Vagina (tissue), 2 donors: ENCODE measurements around the gene UNC45A. TPM values are rescaled to one million over a fixed set of nuclear protein-coding genes. Genes with fewer than 3 reads are reported as not detected.
"Not testable (repeated sequence)": the region's sequence is repeated elsewhere in the genome, so short reads cannot be mapped to it uniquely, and the experiment has no call there.

Experiments
- DNase-seq, 2 donors: peaks; one replicate each; pipeline ENCODE4 v3.0.0-alpha.2; 2017; ENCODE audit errors: extremely low spot score in 2 of 2
- H3K27ac ChIP-seq: fragments of 200-600 bp; sonication (generic); one replicate; pipeline ENCODE4 v1.5.1; 2019
- H3K27me3 ChIP-seq: fragments of 200-600 bp; sonication (generic); one replicate; pipeline ENCODE4 v1.5.1; 2019
- H3K36me3 ChIP-seq, 2 donors: fragments of 200-600 bp; sonication (generic); one replicate each; pipeline ENCODE4 v1.5.1; 2017 to 2019
- H3K4me1 ChIP-seq: fragments of 200-600 bp; sonication (generic); one replicate; pipeline ENCODE4 v1.5.1; 2019
- H3K4me3 ChIP-seq, 2 donors: fragments of 200-600 bp; sonication (generic); 1 replicate in 1 of 2; 2 replicates in 1 of 2; pipeline ENCODE4 v1.5.1; 2016 to 2019
- H3K9me3 ChIP-seq: fragments of 200-600 bp; sonication (generic); one replicate; pipeline ENCODE4 v1.5.1; 2019
- POLR2A ChIP-seq, 2 donors: fragments of 450-650 bp; IDR thresholded peaks; one replicate each; pipeline ENCODE4 v1.6.1; 2017; ENCODE audit warnings: antibody characterized with exemption in 2 of 2, mild to moderate bottlenecking in 2 of 2, moderate library complexity in 2 of 2
- POLR2AphosphoS5 ChIP-seq, 2 donors: sonication (generic); formaldehyde crosslinking; IDR thresholded peaks; one replicate each; pipeline ENCODE4 v1.9.0; 2017; ENCODE audit warnings: antibody characterized with exemption in 2 of 2, mild to moderate bottlenecking in 2 of 2, low read depth in 1 of 2; ENCODE audit not compliant: insufficient read depth in 1 of 2
- intact Hi-C: fragments of 100-400 bp; cut with DNase I; formaldehyde crosslinking; loops from one replicate; pipeline ENCODE4 v1.15.1; 2023
- total RNA-seq: library from RNA; depleted of rRNA; stranded (reverse); fragments of >200 nt; gene quantifications from one replicate; pipeline ENCODE4 v1.2.3, GENCODE V29; 2016
- TF ChIP-seq, protein P1 (sequence below), 3 experiments: fragments of 450-650 bp in 2 of 3; fragments of 200-600 bp in 1 of 3; sonication (generic) in 1 of 3; IDR thresholded peaks; one replicate each; pipeline ENCODE4 v1.5.1; 2017 to 2019; ENCODE audit warnings: antibody characterized with exemption in 3 of 3, mild to moderate bottlenecking in 2 of 3, moderate library complexity in 2 of 3

Gene UNC45A
- total RNA-seq, 1 donor from 2014 or later, result 62.1 TPM

DNA sequence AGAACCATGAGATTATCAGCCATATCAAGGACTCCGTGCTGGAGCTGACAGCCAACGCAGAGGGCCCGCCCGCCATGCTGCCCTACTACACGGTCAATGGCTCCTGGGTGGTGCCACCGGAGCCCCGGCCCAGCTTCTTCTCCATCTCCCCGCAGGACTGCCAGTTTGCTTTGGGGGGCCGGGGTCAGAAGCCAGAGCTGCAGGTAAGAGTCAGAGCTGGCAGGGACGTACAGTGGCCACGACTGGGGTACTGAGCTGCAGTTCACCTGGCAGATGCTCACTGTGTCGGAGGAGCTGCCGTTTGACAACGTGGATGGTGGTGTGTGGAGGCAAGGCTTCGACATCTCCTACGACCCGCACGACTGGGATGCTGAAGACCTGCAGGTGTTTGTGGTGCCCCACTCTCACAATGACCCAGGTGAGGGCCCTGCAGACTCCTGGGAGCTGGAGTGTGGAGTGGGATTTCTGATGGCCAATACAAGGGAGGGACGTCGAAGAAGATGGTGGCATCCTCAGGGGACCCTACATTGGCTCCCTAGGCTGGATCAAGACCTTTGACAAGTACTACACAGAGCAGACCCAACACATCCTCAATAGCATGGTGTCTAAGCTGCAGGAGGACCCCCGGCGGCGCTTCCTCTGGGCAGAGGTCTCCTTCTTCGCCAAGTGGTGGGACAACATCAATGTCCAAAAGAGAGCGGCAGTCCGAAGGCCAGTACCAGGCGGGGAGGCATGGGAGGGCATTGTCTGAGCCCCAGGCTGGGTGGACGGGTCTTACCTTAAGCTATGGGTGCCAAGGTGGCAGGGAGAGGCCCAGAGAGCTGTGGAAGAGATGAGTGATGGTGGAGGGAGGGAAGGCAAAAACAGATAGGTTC is 29.5 kb upstream of the UNC45A start:
- no peaks in the 10 kb centered on the region for H3K27me3 ChIP-seq
- DNase-seq, result no peak
- intact Hi-C loops, result no loop called here
- H3K27ac ChIP-seq, result no peak overlapping the region
- TF ChIP-seq POLR2A (IDR thresholded peaks at IDR 0.05) (no peak), POLR2AphosphoS5 (IDR thresholded peaks at IDR 0.05; ENCODE audit: insufficient read depth in 1 of 2, low read depth in 1 of 2) (no peak)
- TF ChIP-seq, protein P1, sequence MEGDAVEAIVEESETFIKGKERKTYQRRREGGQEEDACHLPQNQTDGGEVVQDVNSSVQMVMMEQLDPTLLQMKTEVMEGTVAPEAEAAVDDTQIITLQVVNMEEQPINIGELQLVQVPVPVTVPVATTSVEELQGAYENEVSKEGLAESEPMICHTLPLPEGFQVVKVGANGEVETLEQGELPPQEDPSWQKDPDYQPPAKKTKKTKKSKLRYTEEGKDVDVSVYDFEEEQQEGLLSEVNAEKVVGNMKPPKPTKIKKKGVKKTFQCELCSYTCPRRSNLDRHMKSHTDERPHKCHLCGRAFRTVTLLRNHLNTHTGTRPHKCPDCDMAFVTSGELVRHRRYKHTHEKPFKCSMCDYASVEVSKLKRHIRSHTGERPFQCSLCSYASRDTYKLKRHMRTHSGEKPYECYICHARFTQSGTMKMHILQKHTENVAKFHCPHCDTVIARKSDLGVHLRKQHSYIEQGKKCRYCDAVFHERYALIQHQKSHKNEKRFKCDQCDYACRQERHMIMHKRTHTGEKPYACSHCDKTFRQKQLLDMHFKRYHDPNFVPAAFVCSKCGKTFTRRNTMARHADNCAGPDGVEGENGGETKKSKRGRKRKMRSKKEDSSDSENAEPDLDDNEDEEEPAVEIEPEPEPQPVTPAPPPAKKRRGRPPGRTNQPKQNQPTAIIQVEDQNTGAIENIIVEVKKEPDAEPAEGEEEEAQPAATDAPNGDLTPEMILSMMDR (IDR thresholded peaks at IDR 0.05), result no peak
- H3K9me3 ChIP-seq, result no peaks in the 10 kb centered on the region
- H3K36me3 ChIP-seq, result peaks cover 0 to 55% of the 10 kb centered on the region in 2 donors
- peaks cover 18% of the 10 kb centered on the region for H3K4me1 ChIP-seq
- no peak overlapping the region for H3K4me3 ChIP-seq

- Histone ChIP-seq H3K9me3 (no peaks in the 10 kb centered on the region), H3K4me3 (no peak overlapping the region), H3K4me1 (peaks cover 18% of the 10 kb centered on the region), H3K27ac (no peak overlapping the region), H3K36me3 (peaks cover 0 to 62% of the 10 kb centered on the region in 2 donors), H3K27me3 (no peaks in the 10 kb centered on the region)
- DNase-seq, result no peak
- intact Hi-C loops, result no loop called here
- TF ChIP-seq, protein P1 (IDR thresholded peaks at IDR 0.05), result no peak
- TF ChIP-seq POLR2A (IDR thresholded peaks at IDR 0.05), result no peak
- no peak for TF ChIP-seq POLR2AphosphoS5 (IDR thresholded peaks at IDR 0.05; ENCODE audit: insufficient read depth in 1 of 2, low read depth in 1 of 2)
Measured at GRCh38 chr15:90906181-90906849, 28.8 kb upstream of the UNC45A start.

- intact Hi-C loops, result no loop called here
- H3K4me3 ChIP-seq, result no peak overlapping the region
- no peaks in the 10 kb centered on the region for H3K27me3 ChIP-seq
- peaks cover 11% of the 10 kb centered on the region for H3K4me1 ChIP-seq
- TF ChIP-seq, protein P1 (IDR thresholded peaks at IDR 0.05), result no peak
- TF ChIP-seq POLR2AphosphoS5 (IDR thresholded peaks at IDR 0.05; ENCODE audit: insufficient read depth in 1 of 2, low read depth in 1 of 2) (no peak), POLR2A (IDR thresholded peaks at IDR 0.05) (no peak)
- no peak overlapping the region for H3K27ac ChIP-seq
- no peaks in the 10 kb centered on the region for H3K9me3 ChIP-seq
- peaks cover 0 to 71% of the 10 kb centered on the region in 2 donors for H3K36me3 ChIP-seq
- no peak for DNase-seq
Measured at GRCh38 chr15:90907051-90907660, 27.9 kb upstream of the UNC45A start.

DNA sequence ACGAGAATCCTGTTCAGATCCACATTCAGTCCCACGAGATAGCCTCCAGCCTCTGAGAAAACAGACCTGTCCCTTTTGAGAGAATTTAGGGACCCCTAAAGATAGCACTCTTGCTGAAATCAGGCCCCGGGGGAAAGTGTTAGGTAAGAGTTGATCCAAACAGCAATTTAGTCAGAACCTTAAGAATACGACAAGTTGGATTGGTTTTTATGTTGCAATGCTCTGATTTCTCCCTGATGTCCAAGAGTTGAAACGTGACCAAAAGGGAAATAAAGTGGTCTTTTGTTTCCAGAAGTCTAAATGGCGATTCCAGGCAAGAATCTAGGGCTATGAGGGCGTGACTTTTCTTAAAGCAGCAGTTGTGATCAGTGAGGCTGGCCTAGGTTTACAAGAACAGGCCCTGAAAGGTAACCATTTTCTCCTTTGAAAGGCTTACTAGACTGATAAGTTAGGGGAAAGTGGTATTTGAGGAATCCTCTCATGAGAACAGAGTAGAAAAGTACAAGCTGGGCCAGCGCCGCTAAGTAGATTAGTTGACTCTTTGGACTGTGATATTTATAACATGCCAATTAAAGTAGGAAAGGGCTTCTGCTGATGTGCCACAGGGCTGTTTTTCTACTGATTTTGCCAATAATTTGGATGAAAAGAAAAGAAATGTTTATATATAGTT is 27.1 kb upstream of the UNC45A start:
- Histone ChIP-seq H3K27me3 (no peaks in the 10 kb centered on the region), H3K9me3 (no peaks in the 10 kb centered on the region), H3K36me3 (peaks cover 4 to 79% of the 10 kb centered on the region in 2 donors), H3K4me3 (no peak overlapping the region), H3K4me1 (peaks cover 11% of the 10 kb centered on the region), H3K27ac (no peak overlapping the region)
- intact Hi-C loops, result no loop called here
- TF ChIP-seq, protein P1 (IDR thresholded peaks at IDR 0.05), result no peak
- no peak for TF ChIP-seq POLR2A (IDR thresholded peaks at IDR 0.05)
- TF ChIP-seq POLR2AphosphoS5 (IDR thresholded peaks at IDR 0.05; ENCODE audit: insufficient read depth in 1 of 2, low read depth in 1 of 2), result no peak
- no peak for DNase-seq

- intact Hi-C loops, H3K27me3 ChIP-seq, H3K4me3 ChIP-seq, H3K9me3 ChIP-seq, H3K27ac ChIP-seq, DNase-seq, H3K4me1 ChIP-seq: not testable (repeated sequence)
- peaks cover 5 to 91% of the 10 kb centered on the region in 2 donors for H3K36me3 ChIP-seq
Measured at GRCh38 chr15:90909449-90909848, 25.6 kb upstream of the UNC45A start.
